Thyroid gland (tissue), 4 donors: ENCODE results near the gene ABCC6.
"Not testable (repeated sequence)": the region's sequence is repeated elsewhere in the genome, so short reads cannot be mapped to it uniquely, and the experiment has no call there.

Source experiments
- CTCF ChIP-seq, 6 experiments: fragments of 200-600 bp in 3 of 6; fragments of 450-650 bp in 3 of 6; sonication (generic) in 3 of 6; IDR thresholded peaks; one replicate each; pipeline ENCODE4 v1.5.1; 2016 to 2019; ENCODE audit warnings: antibody characterized with exemption in 6 of 6, mild to moderate bottlenecking in 2 of 6, inconsistent platforms in 1 of 6, moderate library complexity in 1 of 6
- POLR2A ChIP-seq, 2 donors: fragments of 450-650 bp; IDR thresholded peaks; one replicate each; pipeline ENCODE4 v1.6.1; 2017; ENCODE audit warnings: antibody characterized with exemption in 2 of 2, mild to moderate bottlenecking in 2 of 2, moderate library complexity in 1 of 2

GRCh38 chr16:16246578-16247262 lies 23.4 kb upstream of the ABCC6 start:
- not testable (repeated sequence) for TF ChIP-seq CTCF, POLR2A (IDR thresholded peaks at IDR 0.05)
